MM.1S (cell line): Measurements from ENCODE around the gene PAN2.

Experiments used
- DNase-seq: peaks from one replicate; pipeline ENCODE4 v3.0.0-alpha.2; 2015
- H2AFZ ChIP-seq: fragments of 300-600 bp; sonication (generic); 2 replicates; pipeline ENCODE4 v1.6.0; 2016; ENCODE audit warnings: antibody characterized with exemption, low read length
- H3F3A ChIP-seq: fragments of 300-600 bp; sonication (generic); 2 replicates; pipeline ENCODE4 v1.6.1; 2016; ENCODE audit warnings: mild to moderate bottlenecking, antibody characterized with exemption, low read length, moderate library complexity, mixed read lengths; ENCODE audit not compliant: insufficient read depth
- H3K27ac ChIP-seq: fragments of 300-600 bp; sonication (generic); 2 replicates; pipeline ENCODE4 v1.5.1; 2016; ENCODE audit warnings: mild to moderate bottlenecking, low read length
- H3K27me3 ChIP-seq: fragments of 300-600 bp; sonication (generic); replicated peaks from 2 replicates; pipeline ENCODE4 v1.6.0; 2016; ENCODE audit warnings: low read length; ENCODE audit not compliant: insufficient read depth
- H3K36me3 ChIP-seq: fragments of 300-600 bp; sonication (generic); replicated peaks from 2 replicates; pipeline ENCODE4 v1.6.1; 2016; ENCODE audit warnings: mild to moderate bottlenecking, low read length, mixed read lengths; ENCODE audit not compliant: insufficient read depth
- H3K4me1 ChIP-seq: fragments of 300-600 bp; sonication (generic); 2 replicates; pipeline ENCODE4 v1.6.1; 2016; ENCODE audit warnings: low read length, mixed read lengths
- H3K4me2 ChIP-seq: fragments of 300-600 bp; sonication (generic); 2 replicates; pipeline ENCODE4 v1.6.0; 2016; ENCODE audit warnings: low read depth, low read length
- H3K4me3 ChIP-seq: fragments of 300-600 bp; sonication (generic); 2 replicates; pipeline ENCODE4 v1.5.1; 2016; ENCODE audit warnings: low read length, mixed read lengths
- H3K79me2 ChIP-seq: fragments of 300-600 bp; sonication (generic); 2 replicates; pipeline ENCODE4 v1.6.1; 2016; ENCODE audit warnings: mixed run types, low read length, mixed read lengths
- H3K9ac ChIP-seq: fragments of 300-600 bp; sonication (generic); 2 replicates; pipeline ENCODE4 v1.6.1; 2016; ENCODE audit warnings: low read length, mixed read lengths
- H3K9me2 ChIP-seq: fragments of 300-600 bp; sonication (generic); replicated peaks from 2 replicates; pipeline ENCODE4 v1.6.1; 2016; ENCODE audit warnings: mild to moderate bottlenecking, low read length, mixed read lengths; ENCODE audit not compliant: insufficient read depth
- H3K9me3 ChIP-seq: fragments of 300-600 bp; sonication (generic); replicated peaks from 2 replicates; pipeline ENCODE4 v1.6.1; 2016; ENCODE audit warnings: mild to moderate bottlenecking, low read length, mixed read lengths; ENCODE audit not compliant: insufficient read depth
- H4K20me1 ChIP-seq: fragments of 300-600 bp; sonication (generic); 2 replicates; pipeline ENCODE4 v1.6.1; 2016; ENCODE audit warnings: mild to moderate bottlenecking, low read length, moderate library complexity, mixed read lengths; ENCODE audit not compliant: insufficient read depth
- CTCF ChIP-seq: fragments of 300-600 bp; sonication (generic); IDR thresholded peaks from 2 replicates; pipeline ENCODE4 v1.5.1; 2016; ENCODE audit warnings: antibody characterized with exemption, low read length, mixed read lengths
- EZH2 ChIP-seq: fragments of 300-600 bp; sonication (generic); optimal IDR thresholded peaks from 2 replicates; pipeline ENCODE3; 2017; ENCODE audit warnings: low read depth, mild to moderate bottlenecking, antibody characterized with exemption, low read length, mixed read lengths
- EZH2phosphoT487 ChIP-seq: fragments of 300-600 bp; sonication (generic); IDR thresholded peaks from 2 replicates; pipeline ENCODE4 v1.6.1; 2018; ENCODE audit warnings: antibody characterized with exemption, low read length

The PAN2 gene

GRCh38 chr12:56361487-56362129 lies 27.8 kb upstream of the PAN2 start:
- no peak for TF ChIP-seq CTCF
- no peak for TF ChIP-seq EZH2phosphoT487
- no peak for TF ChIP-seq EZH2
- Histone ChIP-seq H3K9me2 (no peaks in the 10 kb centered on the region), H3K4me1 (peaks cover 4% of the 10 kb centered on the region; the same call in 1 of the 2 replicates), H3K4me2 (no peak overlapping the region), H3K79me2 (peaks cover 28% of the 10 kb centered on the region), H3K9me3 (no peaks in the 10 kb centered on the region), H4K20me1 (no peaks in the 10 kb centered on the region), H2AFZ (no peak overlapping the region), H3K4me3 (no peak overlapping the region), H3K9ac (no peak overlapping the region), H3K36me3 (no peaks in the 10 kb centered on the region), H3F3A (peaks cover 22% of the 10 kb centered on the region), H3K27ac (no peak overlapping the region), H3K27me3 (no peaks in the 10 kb centered on the region)
- DNase-seq, result no peak

GRCh38 chr12:56359851-56360767 lies 26.3 kb upstream of the PAN2 start, which contains the start of gene STAT2:
STAT2 (minus strand) TSS chr12:56360107; CDS start chr12:56356571, 3,536 bp downstream.
- Histone ChIP-seq H3K4me3 (peak within 1 kb of the TSS; percentile 91), H3K27me3 (no peaks in the 10 kb centered on the region), H3K27ac (peak within 1 kb of the TSS; percentile 79), H3K36me3 (no peaks in the 10 kb centered on the region), H4K20me1 (no peaks in the 10 kb centered on the region), H3K9me3 (no peaks in the 10 kb centered on the region), H3K4me2 (peak within 1 kb of the TSS; percentile 80), H3F3A (peaks cover 22% of the 10 kb centered on the region), H3K79me2 (peaks cover 41% of the 10 kb centered on the region), H3K4me1 (peaks cover 4% of the 10 kb centered on the region; the same call in 1 of the 2 replicates), H3K9ac (peak within 1 kb of the TSS; percentile 78), H3K9me2 (no peaks in the 10 kb centered on the region), H2AFZ (peak within 1 kb of the TSS; percentile 44)
- no peak for TF ChIP-seq CTCF
- TF ChIP-seq EZH2phosphoT487, result no peak
- TF ChIP-seq EZH2, result no peak
- DNase-seq, result peak; percentile 99

GRCh38 chr12:56358836-56359532 lies 25.2 kb upstream of the PAN2 start:
- no peak overlapping the region for H2AFZ ChIP-seq
- no peak for TF ChIP-seq EZH2
- TF ChIP-seq CTCF, result no peak
- no peak for TF ChIP-seq EZH2phosphoT487
- DNase-seq, result peak; percentile 90

More at GRCh38 chr12:56358836-56359532, 25.2 kb upstream of the PAN2 start:
- no peaks in the 10 kb centered on the region for H3K9me2 ChIP-seq
- H3K4me2 ChIP-seq, result peak overlapping the region; percentile 80
- H3F3A ChIP-seq, result peaks cover 22% of the 10 kb centered on the region
- H3K79me2 ChIP-seq, result peaks cover 51% of the 10 kb centered on the region
- no peaks in the 10 kb centered on the region for H3K27me3 ChIP-seq
- peaks cover 4% of the 10 kb centered on the region; the same call in 1 of the 2 replicates for H3K4me1 ChIP-seq
- no peaks in the 10 kb centered on the region for H3K9me3 ChIP-seq
- peak overlapping the region; percentile 91 for H3K4me3 ChIP-seq
- no peaks in the 10 kb centered on the region for H4K20me1 ChIP-seq
- H3K27ac ChIP-seq, result peak overlapping the region; percentile 79
- H3K36me3 ChIP-seq, result no peaks in the 10 kb centered on the region
- H3K9ac ChIP-seq, result peak overlapping the region; percentile 78
